Measurements from ENCODE around the gene ARHGEF12.

DNA sequence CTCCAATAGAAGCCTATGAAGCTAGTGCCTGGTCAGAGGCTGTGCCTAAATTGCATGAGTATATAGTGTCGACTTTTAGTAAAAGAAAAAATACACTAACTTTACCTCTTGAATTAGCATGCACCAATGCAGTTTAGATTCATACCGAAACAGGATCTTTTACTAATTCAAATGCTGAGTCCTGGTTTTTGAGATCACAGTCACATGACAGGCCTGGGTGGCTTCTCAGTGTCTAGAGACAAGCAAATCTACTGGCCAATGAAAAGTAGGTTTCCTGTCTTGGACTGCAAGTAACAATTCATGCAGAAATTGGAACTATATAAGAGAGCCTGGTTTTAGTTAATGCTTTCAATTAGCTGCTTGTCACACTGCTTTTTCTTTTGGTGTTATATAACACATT, 7.2 kb downstream of the ARHGEF12 start:
- TF ChIP-seq SUZ12 (IDR thresholded peaks at IDR 0.05; ENCODE audit: extremely low read depth, insufficient read depth, insufficient read length): no peak
- TF ChIP-seq YY1 (IDR thresholded peaks at IDR 0.05; ENCODE audit: insufficient read depth, insufficient read length): no peak

All from NT2/D1 (cell line).